Keratinocyte (primary cell): ENCODE measurements around the gene DNAJA4. TPM values are rescaled to one million over a fixed set of nuclear protein-coding genes. Genes with fewer than 3 reads are reported as not detected.

Source experiments
- DNase-seq: peaks from one replicate; pipeline ENCODE4 v3.0.0-alpha.2; 2011; ENCODE audit warnings: low read depth, missing footprints, low spot score
- FAIRE-seq: peaks from 2 replicates; lab custom pipeline; 2011; peaks lifted over from hg19 to GRCh38; lab: Jason Lieb, UNC
- H2AFZ ChIP-seq: 2 replicates; pipeline ENCODE4 v1.6.0; 2012; ENCODE audit warnings: low read length, control low read depth, inconsistent platforms; ENCODE audit not compliant: control insufficient read depth
- H3K27ac ChIP-seq: 2 replicates; pipeline ENCODE4 v1.5.1; 2011; ENCODE audit warnings: low read length; ENCODE audit not compliant: control insufficient read depth, insufficient read depth
- H3K27me3 ChIP-seq: 3 replicates; pipeline ENCODE4 v1.6.0; 2011; ENCODE audit warnings: low read length; ENCODE audit not compliant: control insufficient read depth, insufficient read depth; ENCODE audit errors: extremely low read depth
- H3K36me3 ChIP-seq, 2 experiments: 2 replicates in 1 of 2; 3 replicates in 1 of 2; pipeline ENCODE4 v1.5.1; 2011; ENCODE audit warnings: low read length in 2 of 2, mild to moderate bottlenecking in 1 of 2; ENCODE audit not compliant: control insufficient read depth in 2 of 2, insufficient read depth in 2 of 2; ENCODE audit errors: extremely low read depth in 1 of 2
- H3K4me1 ChIP-seq: 3 replicates; pipeline ENCODE4 v1.5.1; 2011; ENCODE audit warnings: low read length; ENCODE audit not compliant: control insufficient read depth, insufficient read depth; ENCODE audit errors: extremely low read depth
- H3K4me2 ChIP-seq: 3 replicates; pipeline ENCODE4 v1.6.0; 2011; ENCODE audit warnings: low read depth, low read length; ENCODE audit not compliant: control insufficient read depth, insufficient read depth; ENCODE audit errors: extremely low read depth
- H3K4me3 ChIP-seq, 3 experiments: fragments of 200-600 bp in 1 of 3; sonication (generic) in 1 of 3; 2 replicates in 2 of 3; 3 replicates in 1 of 3; pipeline ENCODE4 v1.5.1; 2011 to 2016; ENCODE audit warnings: low read length in 3 of 3, mild to moderate bottlenecking in 3 of 3, control low read depth in 2 of 3, inconsistent platforms in 1 of 3, low read depth in 1 of 3, mixed read lengths in 1 of 3, mixed run types in 1 of 3, moderate library complexity in 1 of 3; ENCODE audit not compliant: control insufficient read depth in 2 of 3, insufficient read depth in 2 of 3; ENCODE audit errors: extremely low read depth in 1 of 3
- H3K79me2 ChIP-seq: 2 replicates; pipeline ENCODE4 v1.6.0; 2012; ENCODE audit warnings: low read length; ENCODE audit not compliant: control insufficient read depth, insufficient read depth
- H3K9ac ChIP-seq: 3 replicates; pipeline ENCODE4 v1.6.0; 2011; ENCODE audit warnings: low read length; ENCODE audit not compliant: control insufficient read depth, insufficient read depth; ENCODE audit errors: extremely low read depth
- H3K9me1 ChIP-seq: 3 replicates; pipeline ENCODE4 v1.6.0; 2011; ENCODE audit warnings: low read length; ENCODE audit not compliant: control insufficient read depth, insufficient read depth; ENCODE audit errors: extremely low read depth
- H3K9me3 ChIP-seq: 2 replicates; pipeline ENCODE4 v1.5.1; 2012; ENCODE audit warnings: low read depth, low read length; ENCODE audit not compliant: control insufficient read depth
- H4K20me1 ChIP-seq: 3 replicates; pipeline ENCODE4 v1.6.0; 2011; ENCODE audit warnings: low read length; ENCODE audit not compliant: control insufficient read depth, insufficient read depth; ENCODE audit errors: extremely low read depth
- CTCF ChIP-seq, 3 experiments: IDR thresholded peaks in 1 of 3; conservative IDR thresholded peaks in 1 of 3; optimal IDR thresholded peaks in 1 of 3; 2 replicates in 2 of 3; 3 replicates in 1 of 3; pipeline versions ENCODE3 to v1.5.1; 2011; ENCODE audit warnings: low read length in 3 of 3, mild to moderate bottlenecking in 3 of 3, moderate library complexity in 2 of 3, control low read depth in 1 of 3, inconsistent platforms in 1 of 3; ENCODE audit not compliant: insufficient read depth in 2 of 3; ENCODE audit errors: extremely low read depth in 1 of 3
- EZH2 ChIP-seq: IDR thresholded peaks from one replicate; pipeline ENCODE4 v1.6.1; 2012; ENCODE audit warnings: inconsistent platforms, mild to moderate bottlenecking, low read length, moderate library complexity
- dilution Hi-C: fragments of 300-500 bp; cut with MboI; formaldehyde crosslinking; loops from one replicate; pipeline ENCODE4 v1.7.0; 2020; ENCODE audit warnings: low sequenced_read_pairs; ENCODE audit not compliant: extremely low pct_ligation_motif_present
- polyA plus RNA-seq, 5 experiments: library from polyadenylated mRNA; depleted of rRNA in 3 of 5; stranded (reverse) in 3 of 5; stranded (forward) in 1 of 5; unstranded in 1 of 5; fragments of >200 nt; gene quantifications; 1 replicate in 1 of 5; 2 replicates in 3 of 5; 3 replicates in 1 of 5; pipeline versions ENCODE4 v1.2.1 to v1.2.3, GENCODE V29; 2011 to 2012; ENCODE audit warnings: missing spikeins in 2 of 5, low read depth in 1 of 5, low replicate concordance in 1 of 5

Gene DNAJA4
- polyA plus RNA-seq, 1 donor (not counting 4 experiments of a cell fraction or from before 2014, with no cell fraction given): 4.1 TPM

- H3K9me3 ChIP-seq: no peaks in the 10 kb centered on the region
- no peaks in the 10 kb centered on the region for H3K79me2 ChIP-seq
- FAIRE-seq: no peak
- dilution Hi-C loops: no loop called here
- H3K4me1 ChIP-seq: no peaks in the 10 kb centered on the region
- no peak overlapping the region for H3K4me3 ChIP-seq
- no peaks in the 10 kb centered on the region for H3K27me3 ChIP-seq
- no peaks in the 10 kb centered on the region for H3K9me1 ChIP-seq
- H2AFZ ChIP-seq: no peak overlapping the region
- no peak overlapping the region for H3K27ac ChIP-seq
- no peak for TF ChIP-seq EZH2
- no peak for TF ChIP-seq CTCF (optimal IDR thresholded peaks at IDR 0.05 in 1 of 3, IDR thresholded peaks at IDR 0.05 in 1 of 3, conservative IDR thresholded peaks at IDR 0.05 in 1 of 3; ENCODE audit: extremely low read depth in 1 of 3, insufficient read depth in 2 of 3, low read length in 3 of 3)
- no peak overlapping the region for H3K4me2 ChIP-seq
- H3K36me3 ChIP-seq: no peaks in the 10 kb centered on the region
- no peaks in the 10 kb centered on the region for H4K20me1 ChIP-seq
- no peak for DNase-seq
- H3K9ac ChIP-seq: no peak overlapping the region
Observed at GRCh38 chr15:78251136-78251535, 13.2 kb upstream of the DNAJA4 start.

- dilution Hi-C loops: no loop called here
Observed at GRCh38 chr15:78255421-78256043, 8.8 kb upstream of the DNAJA4 start.

More at GRCh38 chr15:78255421-78256043, 8.8 kb upstream of the DNAJA4 start:
- no peak overlapping the region for H2AFZ ChIP-seq
- no peak for FAIRE-seq
- DNase-seq: no peak
- no peaks in the 10 kb centered on the region for H4K20me1 ChIP-seq
- H3K9ac ChIP-seq: no peak overlapping the region
- no peak overlapping the region for H3K4me3 ChIP-seq
- no peak overlapping the region for H3K27ac ChIP-seq
- H3K9me1 ChIP-seq: no peaks in the 10 kb centered on the region
- H3K27me3 ChIP-seq: no peaks in the 10 kb centered on the region
- H3K79me2 ChIP-seq: no peaks in the 10 kb centered on the region
- no peaks in the 10 kb centered on the region for H3K36me3 ChIP-seq
- TF ChIP-seq EZH2 (no peak), CTCF (optimal IDR thresholded peaks at IDR 0.05 in 1 of 3, IDR thresholded peaks at IDR 0.05 in 1 of 3, conservative IDR thresholded peaks at IDR 0.05 in 1 of 3; ENCODE audit: extremely low read depth in 1 of 3, insufficient read depth in 2 of 3, low read length in 3 of 3) (no peak)
- H3K4me2 ChIP-seq: no peak overlapping the region
- no peaks in the 10 kb centered on the region for H3K9me3 ChIP-seq
- H3K4me1 ChIP-seq: no peaks in the 10 kb centered on the region
